NCI-H82 (cell line): ENCODE data around the gene HSF5.
"Not testable (repeated sequence)": the region's sequence is repeated elsewhere in the genome, so short reads cannot be mapped to it uniquely, and the experiment has no call there.

Experiments used
- DNase-seq: peaks from one replicate; lab custom pipeline; 2025; lab: John Stamatoyannopoulos, UW

HSF5 gene

GRCh38 chr17:58412961-58413586 lies 75.1 kb downstream of the HSF5 start:
- DNase-seq, result no peak

- no peak for DNase-seq
Observed at GRCh38 chr17:58412064-58412703, 76.0 kb downstream of the HSF5 start.

- no peak for DNase-seq
Observed at GRCh38 chr17:58411408-58411894, 76.8 kb downstream of the HSF5 start.

GRCh38 chr17:58410714-58411407 lies 77.3 kb downstream of the HSF5 start:
- DNase-seq, result no peak

GRCh38 chr17:58409432-58409831 lies 78.8 kb downstream of the HSF5 start:
- no peak for DNase-seq

- no peak for DNase-seq
Observed at GRCh38 chr17:58403311-58403710, 84.9 kb downstream of the HSF5 start.

- DNase-seq, result no peak
Observed at GRCh38 chr17:58402679-58403078, 85.5 kb downstream of the HSF5 start.

- DNase-seq, result no peak
Observed at GRCh38 chr17:58402047-58402446, 86.2 kb downstream of the HSF5 start.

- no peak for DNase-seq
Observed at GRCh38 chr17:58401287-58401686, 86.9 kb downstream of the HSF5 start.

- no peak for DNase-seq
Observed at GRCh38 chr17:58400826-58401225, 87.4 kb downstream of the HSF5 start.

- no peak for DNase-seq
Observed at GRCh38 chr17:58399974-58400373, 88.2 kb downstream of the HSF5 start.

GRCh38 chr17:58398574-58399266 lies 89.5 kb downstream of the HSF5 start:
- no peak for DNase-seq

- DNase-seq, result not testable (repeated sequence)
Observed at GRCh38 chr17:58397421-58397820, 90.8 kb downstream of the HSF5 start.

- no peak for DNase-seq
Observed at GRCh38 chr17:58396173-58396572, 92.0 kb downstream of the HSF5 start.

GRCh38 chr17:58394534-58395223 lies 93.5 kb downstream of the HSF5 start:
- no peak for DNase-seq

GRCh38 chr17:58391302-58391984 lies 96.8 kb downstream of the HSF5 start:
- peak; percentile 25 for DNase-seq

GRCh38 chr17:58390884-58391283 lies 97.3 kb downstream of the HSF5 start:
- DNase-seq, result no peak

GRCh38 chr17:58388302-58389190 lies 99.7 kb downstream of the HSF5 start:
- DNase-seq, result no peak

GRCh38 chr17:58387834-58388233 lies 100.4 kb downstream of the HSF5 start:
- no peak for DNase-seq

- no peak for DNase-seq
Observed at GRCh38 chr17:58386708-58387107, 101.5 kb downstream of the HSF5 start.
